Measurements from ENCODE around the gene RANBP1. TPM values are rescaled to one million over a fixed set of nuclear protein-coding genes. Genes with fewer than 3 reads are reported as not detected.
A peak's percentile ranks its signal among the peaks of the same experiment; 100 is the strongest.

The RANBP1 gene
- total and polyA plus RNA-seq, 9 of the 15 experiments (the other 6 are each of a cell fraction or from before 2014, with no cell fraction given): 162 to 2,891 (median 1,289) TPM

DNA sequence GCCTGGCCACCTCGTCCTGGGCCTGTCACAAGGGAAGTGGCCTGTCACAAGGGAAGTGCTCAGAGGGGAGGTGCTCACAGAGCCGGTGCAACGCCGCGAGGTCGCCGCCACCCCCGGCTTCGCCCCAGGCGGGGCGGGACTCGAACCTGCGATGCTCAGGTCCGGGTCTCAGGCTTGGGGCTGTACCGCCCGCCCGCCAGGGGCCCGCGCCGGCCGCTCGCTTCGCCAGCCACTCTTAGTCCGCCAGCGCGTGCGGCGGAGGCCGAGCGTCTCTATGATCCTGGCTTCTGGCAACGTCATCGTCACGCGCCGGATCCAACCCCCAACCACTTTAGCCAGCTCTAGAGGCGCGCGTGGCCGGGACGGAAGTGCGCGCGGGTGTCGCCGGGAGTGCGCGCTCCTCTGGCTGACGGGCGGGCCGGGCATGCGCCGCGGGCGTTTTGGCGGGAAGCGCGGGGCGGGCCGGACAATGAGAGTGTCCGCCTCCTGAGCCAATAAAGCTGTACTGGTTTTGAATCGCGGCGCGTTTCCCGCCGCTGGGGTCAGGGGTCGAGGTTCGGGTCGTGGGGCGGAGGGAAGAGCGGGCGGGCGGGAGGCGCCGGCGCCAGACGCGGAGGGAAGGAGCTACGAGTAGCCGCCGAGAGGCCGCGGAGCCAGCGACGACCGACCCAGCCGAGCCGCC lies 1.2 kb downstream of the RANBP1 start, which contains the start of gene TRMT2A (continued):
- TF ChIP-seq, protein P1, sequence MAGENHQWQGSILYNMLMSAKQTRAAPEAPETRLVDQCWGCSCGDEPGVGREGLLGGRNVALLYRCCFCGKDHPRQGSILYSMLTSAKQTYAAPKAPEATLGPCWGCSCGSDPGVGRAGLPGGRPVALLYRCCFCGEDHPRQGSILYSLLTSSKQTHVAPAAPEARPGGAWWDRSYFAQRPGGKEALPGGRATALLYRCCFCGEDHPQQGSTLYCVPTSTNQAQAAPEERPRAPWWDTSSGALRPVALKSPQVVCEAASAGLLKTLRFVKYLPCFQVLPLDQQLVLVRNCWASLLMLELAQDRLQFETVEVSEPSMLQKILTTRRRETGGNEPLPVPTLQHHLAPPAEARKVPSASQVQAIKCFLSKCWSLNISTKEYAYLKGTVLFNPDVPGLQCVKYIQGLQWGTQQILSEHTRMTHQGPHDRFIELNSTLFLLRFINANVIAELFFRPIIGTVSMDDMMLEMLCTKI (IDR thresholded peaks at IDR 0.05; ENCODE audit: partially characterized antibody): no peak
- TF ChIP-seq HDAC6 (IDR thresholded peaks at IDR 0.05; ENCODE audit: low read depth, low read length): peak; percentile 80
- TF ChIP-seq RAD21 (CRISPR knock-in tag; conservative IDR thresholded peaks at IDR 0.05 in 1 of 2, IDR thresholded peaks at IDR 0.05 in 1 of 2): peak in 1 of 2 experiments; percentile 49; a peak in 2 of 4 replicates
- TF ChIP-seq, protein P2, sequence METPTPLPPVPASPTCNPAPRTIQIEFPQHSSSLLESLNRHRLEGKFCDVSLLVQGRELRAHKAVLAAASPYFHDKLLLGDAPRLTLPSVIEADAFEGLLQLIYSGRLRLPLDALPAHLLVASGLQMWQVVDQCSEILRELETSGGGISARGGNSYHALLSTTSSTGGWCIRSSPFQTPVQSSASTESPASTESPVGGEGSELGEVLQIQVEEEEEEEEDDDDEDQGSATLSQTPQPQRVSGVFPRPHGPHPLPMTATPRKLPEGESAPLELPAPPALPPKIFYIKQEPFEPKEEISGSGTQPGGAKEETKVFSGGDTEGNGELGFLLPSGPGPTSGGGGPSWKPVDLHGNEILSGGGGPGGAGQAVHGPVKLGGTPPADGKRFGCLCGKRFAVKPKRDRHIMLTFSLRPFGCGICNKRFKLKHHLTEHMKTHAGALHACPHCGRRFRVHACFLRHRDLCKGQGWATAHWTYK (CRISPR knock-in tag; IDR thresholded peaks at IDR 0.05): peak; percentile 98
- TF ChIP-seq MTA2 (IDR thresholded peaks at IDR 0.05; ENCODE audit: low read depth): no peak
- peak; percentile 95 for TF ChIP-seq SPI1 (IDR thresholded peaks at IDR 0.05; ENCODE audit: borderline replicate concordance, low read depth, low read length)
- no peak for TF ChIP-seq ZNF184 (CRISPR knock-in tag; IDR thresholded peaks at IDR 0.05)
- peak; percentile 47; the same call in 1 of the 2 replicates for TF ChIP-seq ZNF134 (CRISPR knock-in tag; conservative IDR thresholded peaks at IDR 0.05)
- no peak for TF ChIP-seq NFRKB (IDR thresholded peaks at IDR 0.05; ENCODE audit: low read depth)
- peak; percentile 97 for TF ChIP-seq DIDO1 (tag; IDR thresholded peaks at IDR 0.05; ENCODE audit: low read depth)
- TF ChIP-seq PHTF2 (CRISPR knock-in tag; IDR thresholded peaks at IDR 0.05): no peak
- TF ChIP-seq SP1 (CRISPR knock-in tag; IDR thresholded peaks at IDR 0.05): no peak
- no peak for TF ChIP-seq ZNF23 (CRISPR knock-in tag; IDR thresholded peaks at IDR 0.05)
- TF ChIP-seq SRF (CRISPR knock-in tag; IDR thresholded peaks at IDR 0.05): peak in 1 of 2 experiments; percentile 84; a peak in 2 of 4 replicates
- TF ChIP-seq ELF2 (CRISPR knock-in tag; IDR thresholded peaks at IDR 0.05): peak; percentile 96
- TF ChIP-seq REST (IDR thresholded peaks at IDR 0.05; ENCODE audit: borderline replicate concordance): no peak
- peak; percentile 90 for TF ChIP-seq REST (CRISPR knock-in tag; IDR thresholded peaks at IDR 0.05; ENCODE audit: low read depth)
- no peak for TF ChIP-seq CBFA2T2 (conservative IDR thresholded peaks at IDR 0.05)

All from K562 (cell line).